Endodermal cell (in vitro differentiated cells): ENCODE results near the gene DPP6. TPM values are rescaled to one million over a fixed set of nuclear protein-coding genes. Genes with fewer than 3 reads are reported as not detected.

ENCODE experiments used
- DNase-seq: peaks from one replicate; pipeline ENCODE4 v3.0.0-alpha.2; 2017
- H3K27ac ChIP-seq: 2 replicates; pipeline ENCODE4 v1.5.1; 2013; ENCODE audit warnings: mild to moderate bottlenecking, low read depth, low read length, moderate library complexity
- H3K27me3 ChIP-seq: 2 replicates; pipeline ENCODE4 v1.6.1; 2013; ENCODE audit warnings: mild to moderate bottlenecking, low read length, moderate library complexity; ENCODE audit not compliant: insufficient read depth, control insufficient read depth, poor library complexity, severe bottlenecking
- H3K36me3 ChIP-seq: 2 replicates; pipeline ENCODE4 v1.7.0; 2013; ENCODE audit warnings: mild to moderate bottlenecking, low read length, moderate library complexity; ENCODE audit not compliant: control insufficient read depth, insufficient read depth
- H3K4me1 ChIP-seq: one replicate; pipeline ENCODE4 v1.7.0; 2013; ENCODE audit warnings: low read length; ENCODE audit not compliant: control insufficient read depth, insufficient read depth
- H3K4me3 ChIP-seq: 2 replicates; pipeline ENCODE4 v1.5.1; 2013; ENCODE audit warnings: mild to moderate bottlenecking, low read length, moderate library complexity
- H3K9ac ChIP-seq: 2 replicates; pipeline ENCODE4 v1.6.1; 2013; ENCODE audit warnings: mild to moderate bottlenecking, low read length, moderate library complexity; ENCODE audit not compliant: poor library complexity, severe bottlenecking; ENCODE audit errors: extremely low read depth
- H3K9me3 ChIP-seq: 2 replicates; pipeline ENCODE4 v1.6.1; 2013; ENCODE audit warnings: mild to moderate bottlenecking, low read length, moderate library complexity; ENCODE audit not compliant: control insufficient read depth
- H3K27ac Mint-ChIP-seq: 2 replicates; pipeline ENCODE4 v1.8.0; 2020; ENCODE audit warnings: mixed read lengths
- H3K27me3 Mint-ChIP-seq: 2 replicates; pipeline ENCODE4 v1.8.0; 2021; ENCODE audit warnings: mild to moderate bottlenecking, mixed read lengths; ENCODE audit not compliant: insufficient read depth
- H3K36me3 Mint-ChIP-seq: 2 replicates; pipeline ENCODE4 v1.8.0; 2020; ENCODE audit warnings: low read depth, mixed read lengths
- H3K4me1 Mint-ChIP-seq: 2 replicates; pipeline ENCODE4 v1.8.0; 2020; ENCODE audit warnings: mixed read lengths
- H3K4me3 Mint-ChIP-seq: 2 replicates; pipeline ENCODE4 v1.8.0; 2020; ENCODE audit warnings: mild to moderate bottlenecking, moderate library complexity, mixed read lengths
- H3K9me3 Mint-ChIP-seq: 2 replicates; pipeline ENCODE4 v1.8.0; 2020; ENCODE audit warnings: mild to moderate bottlenecking, mixed read lengths
- CTCF ChIP-seq: fragments of 200-600 bp; sonication (generic); conservative IDR thresholded peaks from 2 replicates; pipeline ENCODE4 v1.5.0; 2021; ENCODE audit warnings: antibody characterized with exemption, mild to moderate bottlenecking
- WGBS, 2 experiments: methylation state at CpG; one replicate each; pipeline versions ENCODE4 v1.1.5 to v1.1.7; 2013; ENCODE audit warnings: missing lambda C conversion rate in 2 of 2, mixed read lengths in 1 of 2; ENCODE audit not compliant: insufficient coverage in 1 of 2, insufficient read length in 1 of 2; 5-methylcytosine and 5-hydroxymethylcytosine counted together
- total RNA-seq, 2 donors: library from RNA; stranded (reverse); fragmentation: NEBNext Ultra II Directional in 1 of 2; extraction: Animal tissue kit (Norgen Biotek cat#: 25700) in 1 of 2; gene quantifications; 2 replicates in 1 of 2; 3 replicates in 1 of 2; pipeline ENCODE4 v1.2.1, GENCODE V29; 2021

Gene DPP6
- total RNA-seq, 2 donors from 2014 or later, result 1.7 to 3.0 TPM

- H3K9ac ChIP-seq, result no peak overlapping the region
- Mint-ChIP-seq H3K4me3 (no peak overlapping the region), H3K4me1 (no peaks in the 10 kb centered on the region), H3K27ac (no peak overlapping the region), H3K27me3 (no peaks in the 10 kb centered on the region), H3K36me3 (no peaks in the 10 kb centered on the region), H3K9me3 (no peaks in the 10 kb centered on the region)
- no peak overlapping the region for H3K27ac ChIP-seq
- no peak for DNase-seq
- no peaks in the 10 kb centered on the region for H3K4me1 ChIP-seq
- 85 to 88% methylated on average over 4 to 10 of the region's 10 CpGs for WGBS, 2 experiments
- no peaks in the 10 kb centered on the region for H3K27me3 ChIP-seq
- H3K9me3 ChIP-seq, result peaks cover 15% of the 10 kb centered on the region
- H3K36me3 ChIP-seq, result no peaks in the 10 kb centered on the region
- TF ChIP-seq CTCF, result no peak
- no peak overlapping the region for H3K4me3 ChIP-seq
Measured at GRCh38 chr7:154577141-154577873, 525.1 kb downstream of the DPP6 start.

GRCh38 chr7:154578336-154578735 lies 526.1 kb downstream of the DPP6 start:
- no peaks in the 10 kb centered on the region for H3K9me3 Mint-ChIP-seq
- Histone ChIP-seq H3K36me3 (no peaks in the 10 kb centered on the region), H3K27ac (no peak overlapping the region), H3K4me1 (no peaks in the 10 kb centered on the region), H3K9ac (no peak overlapping the region), H3K9me3 (peaks cover 15% of the 10 kb centered on the region), H3K27me3 (no peaks in the 10 kb centered on the region), H3K4me3 (no peak overlapping the region)
- H3K36me3 Mint-ChIP-seq, result no peaks in the 10 kb centered on the region
- no peak for TF ChIP-seq CTCF
- H3K27ac Mint-ChIP-seq, result no peak overlapping the region
- H3K4me1 Mint-ChIP-seq, result no peaks in the 10 kb centered on the region
- WGBS, 2 experiments, result 93 to 100% methylated on average over 2 to 6 of the region's 6 CpGs
- H3K27me3 Mint-ChIP-seq, result no peaks in the 10 kb centered on the region
- H3K4me3 Mint-ChIP-seq, result no peak overlapping the region
- no peak for DNase-seq

- no peak overlapping the region for H3K9ac ChIP-seq
Measured at GRCh38 chr7:154579711-154580110, 527.5 kb downstream of the DPP6 start.

More at GRCh38 chr7:154579711-154580110, 527.5 kb downstream of the DPP6 start:
- Mint-ChIP-seq H3K36me3 (no peaks in the 10 kb centered on the region), H3K4me3 (no peak overlapping the region), H3K27me3 (no peaks in the 10 kb centered on the region), H3K4me1 (peaks cover 3% of the 10 kb centered on the region), H3K9me3 (no peaks in the 10 kb centered on the region), H3K27ac (no peak overlapping the region)
- H3K4me1 ChIP-seq, result no peaks in the 10 kb centered on the region
- no peaks in the 10 kb centered on the region for H3K27me3 ChIP-seq
- H3K4me3 ChIP-seq, result no peak overlapping the region
- DNase-seq, result no peak
- H3K27ac ChIP-seq, result no peak overlapping the region
- WGBS, 2 experiments, result 91 to 93% methylated on average over 3 to 9 of the region's 9 CpGs
- H3K9me3 ChIP-seq, result peaks cover 7% of the 10 kb centered on the region
- no peaks in the 10 kb centered on the region for H3K36me3 ChIP-seq
- no peak for TF ChIP-seq CTCF
